ENCODE results near the gene SIRT6. TPM values are rescaled to one million over a fixed set of nuclear protein-coding genes. Genes with fewer than 3 reads are reported as not detected.

The SIRT6 gene
- total and polyA plus RNA-seq, 2 donors (not counting 1 experiment from before 2014, with no cell fraction given), result 27.8 to 82.2 TPM

DNA sequence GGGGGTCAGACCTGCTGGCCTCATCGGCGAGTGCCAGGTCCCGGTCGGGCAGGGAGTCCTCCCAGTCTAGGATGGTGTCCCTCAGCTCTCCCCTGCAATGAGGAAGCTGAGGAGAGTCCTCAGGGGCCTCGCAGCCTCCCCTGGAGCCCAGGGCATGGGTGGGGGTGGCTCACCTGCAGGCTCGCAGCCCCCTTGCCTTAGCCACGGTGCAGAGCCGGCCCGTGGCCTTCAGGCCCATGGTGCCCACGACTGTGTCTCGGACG is 6.8 kb downstream of the SIRT6 start:
- Histone ChIP-seq H3K79me2 (ENCODE audit: control insufficient read depth, insufficient read depth, low read length) (peaks cover 5% of the 10 kb centered on the region), H3K27ac (ENCODE audit: low read length in 2 of 2) (no peak overlapping the region), H3K4me1 (ENCODE audit: control insufficient read depth in 2 of 2, insufficient read depth in 2 of 2, low read length in 2 of 2) (peaks cover 4 to 5% of the 10 kb centered on the region in 2 donors), H3K9me3 (ENCODE audit: control extremely low read depth in 1 of 3, control insufficient read depth in 2 of 3, insufficient read depth in 1 of 3, low read length in 2 of 3) (peaks cover 0 to 9% (median 0%) of the 10 kb centered on the region in 3 donors), H3K4me2 (replicated peaks; ENCODE audit: low read depth, low read length, poor library complexity, severe bottlenecking) (no peak overlapping the region), H3K36me3 (replicated peaks in 1 of 2; ENCODE audit: control extremely low read depth in 1 of 2, control insufficient read depth in 1 of 2, extremely low read depth in 1 of 2, insufficient read depth in 2 of 2, low read length in 1 of 2) (peaks cover 1 to 22% of the 10 kb centered on the region in 2 experiments), H3K27me3 (replicated peaks in 1 of 4; ENCODE audit: control extremely low read depth in 1 of 4, control insufficient read depth in 3 of 4, insufficient read depth in 4 of 4, low read length in 3 of 4) (peaks cover 0 to 19% (median 7%) of the 10 kb centered on the region in 4 experiments), H3K4me3 (ENCODE audit: control extremely low read depth in 1 of 5, extremely low read depth in 1 of 5, insufficient read depth in 1 of 5, low read depth in 2 of 5, low read length in 4 of 5) (no peak overlapping the region), H3K9ac (ENCODE audit: low read length) (no peak overlapping the region), H4K20me1 (ENCODE audit: control insufficient read depth, insufficient read depth, low read length, poor library complexity, severe bottlenecking) (peaks cover 6% of the 10 kb centered on the region), H2AFZ (ENCODE audit: insufficient read depth, low read depth, low read length, poor library complexity, severe bottlenecking) (no peak overlapping the region)
- DNase-seq, result no peak
- Mint-ChIP-seq H3K9me3 (ENCODE audit: insufficient read depth) (no peaks in the 10 kb centered on the region), H3K27ac (no peak overlapping the region), H3K4me1 (peaks cover 11% of the 10 kb centered on the region), H3K4me3 (no peak overlapping the region), H3K27me3 (peaks cover 10% of the 10 kb centered on the region)
- POLR2A ChIA-PET, result no interaction called here
- CTCF ChIA-PET, result no interaction called here
- intact Hi-C loops (cut with micrococcal nuclease), result no loop called here
- TF ChIP-seq EZH2 (IDR thresholded peaks at IDR 0.05; ENCODE audit: borderline replicate concordance, insufficient read depth, low read depth, low read length, poor library complexity, severe bottlenecking) (no peak), CTCF (IDR thresholded peaks at IDR 0.05) (no peak)
- ATAC-seq (ENCODE audit: low read depth), result no peak
- WGBS (ENCODE audit: insufficient coverage), result 99% methylated on average over 12 of the region's 12 CpGs

DNA sequence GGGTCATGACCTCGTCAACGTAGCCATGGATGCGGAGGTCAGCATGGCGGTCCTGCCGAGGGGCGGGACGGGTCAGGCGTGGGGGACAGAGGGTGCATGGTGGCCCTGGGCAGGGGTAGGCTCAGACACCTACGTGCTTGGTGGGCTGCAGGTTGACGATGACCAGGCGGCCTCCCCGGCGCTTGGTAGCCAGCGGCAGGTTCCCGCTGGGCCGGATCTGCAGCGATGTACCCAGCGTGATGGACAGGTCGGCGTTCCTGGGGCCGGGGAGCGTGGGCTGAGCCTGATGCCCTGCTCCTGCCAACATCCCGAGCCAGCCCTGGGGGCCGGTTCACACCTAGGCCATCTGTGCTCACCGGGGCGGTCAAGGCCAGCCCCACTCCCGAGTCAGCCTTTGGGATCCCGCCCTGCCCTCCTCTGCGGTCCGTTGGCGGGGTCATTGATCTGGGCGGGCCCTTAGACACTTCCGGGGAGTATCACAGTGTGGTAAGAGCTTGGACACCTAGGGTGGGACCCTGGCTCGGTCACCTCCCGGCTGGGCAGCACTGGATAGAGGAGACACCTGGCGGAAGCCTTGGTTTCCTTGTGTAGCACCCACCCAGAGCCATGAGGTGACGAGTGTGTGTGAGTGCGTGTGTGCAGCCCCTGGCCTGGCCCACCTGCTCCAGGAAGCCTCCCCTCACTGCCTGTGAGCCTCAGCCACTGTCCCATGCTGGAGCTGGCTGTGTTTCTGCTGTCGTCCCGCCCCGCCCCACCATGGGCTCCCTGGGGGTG is 7.3 kb downstream of the SIRT6 start:
- no peak overlapping the region for H3K4me2 ChIP-seq (replicated peaks; ENCODE audit: low read depth, low read length, poor library complexity, severe bottlenecking)
- DNase-seq (no peak), ATAC-seq (ENCODE audit: low read depth) (no peak)
- H3K27me3 Mint-ChIP-seq, result peaks cover 10% of the 10 kb centered on the region
- H3K4me1 Mint-ChIP-seq, result peaks cover 7% of the 10 kb centered on the region
- H2AFZ ChIP-seq (ENCODE audit: insufficient read depth, low read depth, low read length, poor library complexity, severe bottlenecking), result no peak overlapping the region
- H3K9ac ChIP-seq (ENCODE audit: low read length), result no peak overlapping the region
- H3K36me3 ChIP-seq (replicated peaks in 1 of 2; ENCODE audit: control extremely low read depth in 1 of 2, control insufficient read depth in 1 of 2, extremely low read depth in 1 of 2, insufficient read depth in 2 of 2, low read length in 1 of 2), result peaks cover 1 to 22% of the 10 kb centered on the region in 2 experiments
- ChIA-PET CTCF (no interaction called here), POLR2A (no interaction called here)
- H3K9me3 ChIP-seq (ENCODE audit: control extremely low read depth in 1 of 3, control insufficient read depth in 2 of 3, insufficient read depth in 1 of 3, low read length in 2 of 3), result peaks cover 0 to 9% (median 0%) of the 10 kb centered on the region in 3 donors
- no peak for TF ChIP-seq EZH2 (IDR thresholded peaks at IDR 0.05; ENCODE audit: borderline replicate concordance, insufficient read depth, low read depth, low read length, poor library complexity, severe bottlenecking)
- TF ChIP-seq CTCF (IDR thresholded peaks at IDR 0.05), result no peak
- H3K4me3 ChIP-seq (ENCODE audit: control extremely low read depth in 1 of 5, extremely low read depth in 1 of 5, insufficient read depth in 1 of 5, low read depth in 2 of 5, low read length in 4 of 5), result no peak overlapping the region
- no peak overlapping the region for H3K4me3 Mint-ChIP-seq
- peaks cover 5% of the 10 kb centered on the region for H3K79me2 ChIP-seq (ENCODE audit: control insufficient read depth, insufficient read depth, low read length)
- H3K27ac Mint-ChIP-seq, result no peak overlapping the region
- H3K9me3 Mint-ChIP-seq (ENCODE audit: insufficient read depth), result no peaks in the 10 kb centered on the region
- H3K27ac ChIP-seq (ENCODE audit: low read length in 2 of 2), result no peak overlapping the region
- peaks cover 0 to 19% (median 7%) of the 10 kb centered on the region in 4 experiments for H3K27me3 ChIP-seq (replicated peaks in 1 of 4; ENCODE audit: control extremely low read depth in 1 of 4, control insufficient read depth in 3 of 4, insufficient read depth in 4 of 4, low read length in 3 of 4)
- intact Hi-C loops (cut with micrococcal nuclease), result no loop called here
- 96% methylated on average over 41 of the region's 41 CpGs for WGBS (ENCODE audit: insufficient coverage)
- peaks cover 0 to under 1% of the 10 kb centered on the region in 2 donors for H3K4me1 ChIP-seq (ENCODE audit: control insufficient read depth in 2 of 2, insufficient read depth in 2 of 2, low read length in 2 of 2)
- H4K20me1 ChIP-seq (ENCODE audit: control insufficient read depth, insufficient read depth, low read length, poor library complexity, severe bottlenecking), result peaks cover 6% of the 10 kb centered on the region
